Fibroblast of villous mesenchyme (primary cell): ENCODE results near the gene TRAPPC6A. TPM values are rescaled to one million over a fixed set of nuclear protein-coding genes. Genes with fewer than 3 reads are reported as not detected.

Experiments used
- DNase-seq: peaks from one replicate; pipeline ENCODE4 v3.0.0-alpha.2; 2010; ENCODE audit warnings: low read depth
- H3K4me3 ChIP-seq: 2 replicates; pipeline ENCODE4 v1.5.1; 2011; ENCODE audit warnings: low read depth, mild to moderate bottlenecking, low read length
- total RNA-seq: library from RNA; depleted of rRNA; stranded (reverse); fragments of >200 nt; gene quantifications from 2 replicates; pipeline ENCODE4 v1.2.3, GENCODE V29; 2012
- TF ChIP-seq, protein P1 (sequence below): IDR thresholded peaks from 2 replicates; pipeline ENCODE4 v1.5.1; 2012; ENCODE audit warnings: low read depth, mild to moderate bottlenecking, low read length; ENCODE audit not compliant: insufficient read depth

The TRAPPC6A gene
- total RNA-seq, 1 donor, result 3.9 TPM

DNA sequence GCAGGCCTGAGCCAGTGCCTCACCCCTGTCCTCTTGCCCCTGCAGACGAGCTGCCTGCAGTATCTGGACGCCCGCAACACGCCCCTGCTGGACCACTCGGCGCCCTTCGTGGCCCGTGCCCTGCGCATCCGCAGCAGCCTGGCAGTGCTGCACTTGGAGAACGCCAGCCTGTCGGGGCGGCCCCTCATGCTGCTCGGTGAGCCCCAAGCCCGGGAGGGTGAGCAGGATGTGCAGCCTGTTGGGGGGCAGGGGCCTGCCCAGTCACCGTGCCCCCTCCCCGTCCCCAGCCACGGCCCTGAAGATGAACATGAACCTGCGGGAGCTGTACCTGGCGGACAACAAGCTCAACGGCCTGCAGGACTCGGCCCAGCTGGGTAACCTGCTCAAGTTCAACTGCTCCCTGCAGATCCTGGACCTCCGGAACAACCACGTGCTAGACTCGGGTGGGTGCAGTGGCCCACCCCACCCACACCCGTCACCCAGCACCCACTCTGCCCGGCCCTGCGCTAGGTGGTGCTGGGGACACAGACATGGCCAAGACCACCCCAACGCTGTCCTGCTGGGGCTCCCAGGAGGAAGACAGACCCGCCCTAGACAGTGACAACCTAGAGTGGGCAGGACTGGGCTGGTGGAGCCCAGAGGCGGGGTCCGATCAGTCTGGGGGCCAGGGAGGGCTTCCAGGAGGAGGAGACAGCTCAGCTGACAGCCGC, 35.9 kb downstream of the TRAPPC6A start:
- TF ChIP-seq, protein P1, sequence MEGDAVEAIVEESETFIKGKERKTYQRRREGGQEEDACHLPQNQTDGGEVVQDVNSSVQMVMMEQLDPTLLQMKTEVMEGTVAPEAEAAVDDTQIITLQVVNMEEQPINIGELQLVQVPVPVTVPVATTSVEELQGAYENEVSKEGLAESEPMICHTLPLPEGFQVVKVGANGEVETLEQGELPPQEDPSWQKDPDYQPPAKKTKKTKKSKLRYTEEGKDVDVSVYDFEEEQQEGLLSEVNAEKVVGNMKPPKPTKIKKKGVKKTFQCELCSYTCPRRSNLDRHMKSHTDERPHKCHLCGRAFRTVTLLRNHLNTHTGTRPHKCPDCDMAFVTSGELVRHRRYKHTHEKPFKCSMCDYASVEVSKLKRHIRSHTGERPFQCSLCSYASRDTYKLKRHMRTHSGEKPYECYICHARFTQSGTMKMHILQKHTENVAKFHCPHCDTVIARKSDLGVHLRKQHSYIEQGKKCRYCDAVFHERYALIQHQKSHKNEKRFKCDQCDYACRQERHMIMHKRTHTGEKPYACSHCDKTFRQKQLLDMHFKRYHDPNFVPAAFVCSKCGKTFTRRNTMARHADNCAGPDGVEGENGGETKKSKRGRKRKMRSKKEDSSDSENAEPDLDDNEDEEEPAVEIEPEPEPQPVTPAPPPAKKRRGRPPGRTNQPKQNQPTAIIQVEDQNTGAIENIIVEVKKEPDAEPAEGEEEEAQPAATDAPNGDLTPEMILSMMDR, result no peak
- H3K4me3 ChIP-seq, result no peak overlapping the region
- no peak for DNase-seq

DNA sequence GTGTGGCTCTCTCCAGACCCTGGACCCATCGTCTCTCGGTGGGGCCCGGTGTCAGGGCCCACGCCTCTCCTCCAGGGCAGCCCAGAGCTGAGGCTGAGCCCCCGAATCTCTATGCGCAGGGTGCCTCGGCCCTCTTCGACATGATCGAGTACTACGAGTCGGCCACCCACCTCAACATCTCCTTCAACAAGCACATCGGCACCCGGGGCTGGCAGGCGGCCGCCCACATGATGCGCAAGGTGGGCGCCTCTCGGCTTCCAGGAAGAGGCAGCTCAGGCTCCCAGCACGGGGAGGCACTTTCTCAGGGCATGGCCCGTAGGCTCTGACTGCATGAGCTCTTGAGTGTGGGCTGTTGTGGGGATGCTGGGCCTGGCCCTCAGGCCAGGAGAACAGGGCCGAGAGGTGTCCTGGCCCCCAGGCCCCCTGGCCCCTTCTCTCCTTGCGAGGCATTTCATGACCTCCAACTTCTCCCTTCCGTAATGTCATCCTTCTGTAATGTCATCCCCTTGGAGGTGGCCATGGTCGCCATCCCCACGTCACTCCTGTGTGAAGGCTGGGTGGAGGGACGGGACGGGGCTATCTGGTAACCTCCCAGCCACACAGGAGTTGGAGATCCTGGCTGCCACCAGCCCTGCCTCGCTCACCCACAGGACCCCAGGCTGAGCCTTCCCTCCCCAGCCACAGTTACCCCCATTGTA, 36.7 kb downstream of the TRAPPC6A start:
- no peak for DNase-seq
- TF ChIP-seq, protein P1, result no peak
- no peak overlapping the region for H3K4me3 ChIP-seq

DNA sequence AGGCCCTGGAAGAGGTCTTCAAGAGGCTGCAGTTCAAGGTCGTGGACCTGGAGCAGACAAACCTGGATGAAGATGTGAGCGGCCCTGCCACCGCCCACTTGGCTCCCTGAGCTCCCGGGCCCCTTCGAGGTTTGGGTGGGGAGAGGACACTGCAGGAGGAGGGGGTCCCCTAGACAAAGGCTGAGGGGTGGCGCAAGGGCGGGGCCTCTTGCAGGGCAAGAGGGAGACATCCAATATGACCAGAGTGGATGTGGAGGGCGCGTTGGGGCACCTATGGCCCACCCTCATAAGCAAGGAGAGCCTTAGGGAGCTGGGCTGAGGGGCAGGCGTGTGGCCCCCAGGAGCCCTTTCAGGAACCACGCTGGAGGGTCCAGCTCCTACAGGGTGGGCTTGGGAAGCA, 37.5 kb downstream of the TRAPPC6A start:
- TF ChIP-seq, protein P1, result no peak
- DNase-seq, result no peak
- H3K4me3 ChIP-seq, result no peak overlapping the region

DNA sequence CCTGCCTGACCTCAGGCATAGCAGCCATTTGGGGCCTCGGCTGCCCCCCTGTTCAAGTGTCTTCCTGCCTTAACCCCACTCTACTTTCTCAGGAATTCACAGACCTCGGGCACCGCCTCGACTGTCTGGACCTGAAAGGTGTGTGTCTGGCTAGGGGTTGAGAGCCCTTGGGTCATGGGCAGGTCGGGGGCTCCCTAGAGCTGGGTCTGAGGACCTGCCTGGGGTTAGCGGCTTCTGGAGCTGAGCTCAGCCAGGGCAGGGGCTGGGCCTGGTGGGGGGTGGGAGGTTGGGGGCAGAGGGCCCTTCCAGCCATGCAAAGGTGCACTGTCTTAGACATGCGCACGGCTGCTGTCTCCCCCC, 37.9 kb downstream of the TRAPPC6A start:
- TF ChIP-seq, protein P1, result no peak
- H3K4me3 ChIP-seq, result no peak overlapping the region
- no peak for DNase-seq

DNA sequence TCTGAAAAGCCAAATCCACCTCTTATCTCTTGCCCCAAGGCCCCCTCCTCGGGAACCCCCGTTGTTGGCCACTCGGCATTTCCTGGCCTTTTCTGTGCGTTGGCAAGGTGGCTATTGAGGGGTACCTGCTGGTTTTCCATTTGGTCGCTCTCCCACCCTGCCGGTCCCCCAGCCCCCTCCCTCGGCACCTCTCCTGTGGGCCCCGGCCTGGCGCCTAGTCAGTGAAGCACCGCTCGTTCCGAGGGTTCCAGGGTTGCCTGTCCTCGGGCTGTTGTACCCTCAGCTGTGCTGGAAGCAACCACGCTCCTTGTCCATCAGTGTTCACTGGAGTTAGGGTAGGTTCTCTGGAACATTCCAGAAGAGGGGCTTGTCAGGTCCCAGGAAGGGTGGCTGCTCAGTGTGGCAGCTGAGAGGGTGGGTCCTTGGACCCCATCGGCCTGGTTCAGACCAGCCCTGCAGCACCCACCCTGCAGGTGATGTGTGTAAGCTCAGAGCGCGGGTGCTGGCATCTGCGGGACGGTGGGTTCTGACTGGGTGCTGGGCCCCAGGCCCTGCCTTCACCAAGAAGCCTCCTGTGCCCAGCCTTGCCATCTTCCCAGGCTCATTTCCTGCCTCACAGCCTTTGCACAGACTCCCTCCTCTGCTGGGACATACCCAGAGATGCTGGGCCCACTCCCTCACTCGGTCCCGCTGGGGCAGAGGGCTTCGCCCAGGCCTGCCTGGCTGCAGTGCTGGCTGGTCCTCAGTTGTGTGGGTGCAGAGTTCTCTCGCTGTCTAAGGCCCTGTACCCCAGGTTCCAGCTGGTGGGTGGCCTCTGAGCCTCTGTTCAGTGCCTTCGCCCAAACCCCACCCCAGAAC, 38.5 kb downstream of the TRAPPC6A start:
- DNase-seq, result no peak
- no peak overlapping the region for H3K4me3 ChIP-seq
- TF ChIP-seq, protein P1, result no peak

DNA sequence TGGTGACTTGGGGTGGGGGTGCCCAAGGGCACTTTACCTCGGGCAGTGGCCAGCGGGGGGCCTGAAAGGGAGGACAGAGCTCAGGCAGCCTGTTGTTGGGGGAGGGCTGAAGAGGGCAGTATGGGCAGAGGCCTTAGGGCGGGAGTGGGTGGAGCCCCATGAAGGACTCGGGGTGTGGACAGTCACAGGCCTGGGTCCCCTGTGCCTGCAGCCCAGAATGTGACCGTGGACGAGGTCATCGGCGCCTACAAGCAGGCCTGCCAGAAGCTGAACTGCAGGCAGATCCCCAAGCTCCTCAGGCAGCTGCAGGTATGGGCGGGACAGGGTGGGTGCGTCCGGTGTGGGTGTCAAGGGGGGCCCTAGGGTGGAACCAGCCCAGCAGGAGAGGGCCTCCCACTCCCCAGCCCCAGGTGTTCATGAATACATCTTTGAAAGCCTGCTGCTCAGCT, 39.7 kb downstream of the TRAPPC6A start:
- no peak for DNase-seq
- H3K4me3 ChIP-seq, result no peak overlapping the region
- TF ChIP-seq, protein P1, result no peak
